ENCODE results near the gene FAM107B.

The FAM107B gene

DNA sequence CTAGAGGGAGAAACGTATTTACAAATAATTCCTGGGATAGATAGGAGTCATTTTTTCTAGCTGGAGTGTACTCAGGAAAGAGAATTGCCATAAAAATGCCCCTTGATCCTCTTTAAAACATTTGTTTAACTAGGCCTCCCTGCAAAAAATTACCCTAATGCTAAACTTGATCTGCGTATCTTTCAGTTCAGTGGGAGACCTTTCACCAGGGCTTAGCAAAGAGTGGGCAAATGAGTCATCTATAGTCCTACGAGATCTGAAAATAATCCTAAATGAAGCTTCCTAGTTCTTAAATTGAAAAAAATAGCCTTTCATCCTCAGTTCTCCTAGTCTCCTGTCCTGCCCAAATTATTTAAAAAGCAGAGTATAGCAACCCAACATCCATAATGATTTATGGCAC, 245.3 kb downstream of the FAM107B start:
- Histone ChIP-seq H4K91ac (ENCODE audit: low read length) (no peak overlapping the region), H3K23ac (ENCODE audit: low read length in 2 of 2) (no peak overlapping the region), H3K36me3 (ENCODE audit: control insufficient read depth in 1 of 2, insufficient read depth in 2 of 2, low read depth in 1 of 2, low read length in 2 of 2) (no peaks in the 10 kb centered on the region), H2AK5ac (ENCODE audit: low read length, severe bottlenecking) (no peak overlapping the region), H2BK12ac (ENCODE audit: low read length in 2 of 2) (no peak overlapping the region), H3K4me1 (ENCODE audit: control insufficient read depth, insufficient read depth, low read depth, low read length) (peaks cover 16% of the 10 kb centered on the region), H3K9me3 (ENCODE audit: control insufficient read depth, low read length) (no peaks in the 10 kb centered on the region), H3K4ac (ENCODE audit: low read depth in 1 of 2, low read length in 2 of 2) (no peak overlapping the region), H2BK5ac (ENCODE audit: low read depth, low read length, poor library complexity, severe bottlenecking) (no peak overlapping the region), H2BK15ac (ENCODE audit: low read depth, poor library complexity, severe bottlenecking) (no peak overlapping the region), H3K14ac (ENCODE audit: low read length in 2 of 2) (no peak overlapping the region), H2BK120ac (ENCODE audit: low read depth, low read length) (no peak overlapping the region), H3K4me3 (ENCODE audit: insufficient read depth in 1 of 2, low read depth in 1 of 2, low read length in 2 of 2) (no peak overlapping the region), H2AFZ (ENCODE audit: low read depth, low read length) (no peak overlapping the region), H3K27me3 (ENCODE audit: control insufficient read depth in 1 of 2, insufficient read depth in 1 of 2, low read length in 2 of 2) (no peaks in the 10 kb centered on the region), H3K27ac (ENCODE audit: low read length, poor library complexity, severe bottlenecking) (no peak overlapping the region), H3K9ac (ENCODE audit: low read length) (no peak overlapping the region), H3K18ac (ENCODE audit: low read depth in 1 of 2, low read length in 2 of 2) (no peak overlapping the region), H3K79me1 (replicated peaks; ENCODE audit: low read length, poor library complexity, severe bottlenecking) (peaks cover 6% of the 10 kb centered on the region), H4K8ac (ENCODE audit: low read length) (no peak overlapping the region), H3K4me2 (ENCODE audit: low read length, poor library complexity, severe bottlenecking) (no peak overlapping the region)
- no peak for DNase-seq
- 70% methylated on average over 2 of the region's 3 CpGs for WGBS

DNA sequence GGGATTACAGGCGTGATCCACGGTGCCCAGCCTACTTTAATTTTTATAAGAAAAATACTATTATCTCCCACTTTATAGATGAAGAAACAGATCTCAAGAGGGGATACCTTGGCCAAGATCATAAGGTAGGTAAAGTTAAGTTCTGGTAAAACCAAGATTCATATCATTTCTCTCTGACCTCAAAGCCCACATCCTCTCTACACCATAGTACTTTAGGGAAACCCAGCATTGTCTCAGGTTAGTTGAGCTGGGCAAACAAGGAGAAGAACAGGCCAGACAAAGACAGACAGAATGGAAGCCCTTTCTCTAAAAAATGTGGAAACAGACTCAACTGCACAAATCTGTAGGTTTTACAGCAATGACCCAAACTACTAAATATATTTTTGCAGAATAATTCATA, 246.2 kb downstream of the FAM107B start:
- Histone ChIP-seq H3K9me3 (ENCODE audit: control insufficient read depth, low read length) (no peaks in the 10 kb centered on the region), H2AFZ (ENCODE audit: low read depth, low read length) (no peak overlapping the region), H3K14ac (ENCODE audit: low read length in 2 of 2) (no peak overlapping the region), H4K8ac (ENCODE audit: low read length) (no peak overlapping the region), H3K4me1 (ENCODE audit: control insufficient read depth, insufficient read depth, low read depth, low read length) (peaks cover 15% of the 10 kb centered on the region), H2BK5ac (ENCODE audit: low read depth, low read length, poor library complexity, severe bottlenecking) (no peak overlapping the region), H2BK120ac (ENCODE audit: low read depth, low read length) (no peak overlapping the region), H3K4me2 (ENCODE audit: low read length, poor library complexity, severe bottlenecking) (no peak overlapping the region), H3K18ac (ENCODE audit: low read depth in 1 of 2, low read length in 2 of 2) (no peak overlapping the region), H2AK5ac (ENCODE audit: low read length, severe bottlenecking) (no peak overlapping the region), H2BK15ac (ENCODE audit: low read depth, poor library complexity, severe bottlenecking) (no peak overlapping the region), H3K4me3 (ENCODE audit: insufficient read depth in 1 of 2, low read depth in 1 of 2, low read length in 2 of 2) (no peak overlapping the region), H3K36me3 (ENCODE audit: control insufficient read depth in 1 of 2, insufficient read depth in 2 of 2, low read depth in 1 of 2, low read length in 2 of 2) (no peaks in the 10 kb centered on the region), H3K27me3 (ENCODE audit: control insufficient read depth in 1 of 2, insufficient read depth in 1 of 2, low read length in 2 of 2) (no peaks in the 10 kb centered on the region), H2BK12ac (ENCODE audit: low read length in 2 of 2) (no peak overlapping the region), H3K9ac (ENCODE audit: low read length) (no peak overlapping the region), H3K4ac (ENCODE audit: low read depth in 1 of 2, low read length in 2 of 2) (no peak overlapping the region), H3K27ac (ENCODE audit: low read length, poor library complexity, severe bottlenecking) (no peak overlapping the region), H4K91ac (ENCODE audit: low read length) (no peak overlapping the region), H3K23ac (ENCODE audit: low read length in 2 of 2) (no peak overlapping the region), H3K79me1 (replicated peaks; ENCODE audit: low read length, poor library complexity, severe bottlenecking) (peaks cover 6% of the 10 kb centered on the region)
- DNase-seq, result no peak
- WGBS, result no CpG with 5 or more reads among the region's 2 CpGs

DNA sequence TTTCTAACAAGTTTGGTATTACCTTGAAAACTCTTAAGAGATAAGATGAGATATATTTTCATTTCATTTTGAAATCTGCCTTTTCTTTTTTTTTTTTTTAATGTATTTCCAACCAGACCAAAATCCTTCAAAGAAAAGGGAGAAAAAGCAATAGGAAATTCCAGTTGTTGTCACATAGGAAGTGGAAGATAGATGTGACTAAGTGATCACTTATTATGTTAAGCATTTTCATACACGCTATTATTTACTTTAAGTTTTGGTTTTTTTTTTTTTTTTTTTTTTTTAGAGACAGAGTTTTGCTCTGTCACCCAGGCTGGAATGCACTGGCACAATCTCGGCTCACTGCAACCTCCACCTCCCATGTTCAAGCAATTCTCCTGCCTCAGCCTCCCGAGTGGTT, 246.8 kb downstream of the FAM107B start:
- H2BK5ac ChIP-seq (ENCODE audit: low read depth, low read length, poor library complexity, severe bottlenecking), result no peak overlapping the region
- no peak overlapping the region for H2BK120ac ChIP-seq (ENCODE audit: low read depth, low read length)
- H4K91ac ChIP-seq (ENCODE audit: low read length), result no peak overlapping the region
- no peaks in the 10 kb centered on the region for H3K27me3 ChIP-seq (ENCODE audit: control insufficient read depth in 1 of 2, insufficient read depth in 1 of 2, low read length in 2 of 2)
- H2BK12ac ChIP-seq (ENCODE audit: low read length in 2 of 2), result no peak overlapping the region
- no peak overlapping the region for H3K4me3 ChIP-seq (ENCODE audit: insufficient read depth in 1 of 2, low read depth in 1 of 2, low read length in 2 of 2)
- H3K4ac ChIP-seq (ENCODE audit: low read depth in 1 of 2, low read length in 2 of 2), result no peak overlapping the region
- no peak overlapping the region for H3K9ac ChIP-seq (ENCODE audit: low read length)
- H3K4me1 ChIP-seq (ENCODE audit: control insufficient read depth, insufficient read depth, low read depth, low read length), result peaks cover 12% of the 10 kb centered on the region
- no peak overlapping the region for H3K27ac ChIP-seq (ENCODE audit: low read length, poor library complexity, severe bottlenecking)
- H3K36me3 ChIP-seq (ENCODE audit: control insufficient read depth in 1 of 2, insufficient read depth in 2 of 2, low read depth in 1 of 2, low read length in 2 of 2), result no peaks in the 10 kb centered on the region
- no peak overlapping the region for H3K4me2 ChIP-seq (ENCODE audit: low read length, poor library complexity, severe bottlenecking)
- no peak overlapping the region for H3K14ac ChIP-seq (ENCODE audit: low read length in 2 of 2)
- no peak overlapping the region for H2AFZ ChIP-seq (ENCODE audit: low read depth, low read length)
- WGBS, result 20% methylated on average over 1 of the region's 3 CpGs
- H3K9me3 ChIP-seq (ENCODE audit: control insufficient read depth, low read length), result no peaks in the 10 kb centered on the region
- no peak overlapping the region for H2AK5ac ChIP-seq (ENCODE audit: low read length, severe bottlenecking)
- no peak overlapping the region for H4K8ac ChIP-seq (ENCODE audit: low read length)
- no peak overlapping the region for H3K18ac ChIP-seq (ENCODE audit: low read depth in 1 of 2, low read length in 2 of 2)
- H2BK15ac ChIP-seq (ENCODE audit: low read depth, poor library complexity, severe bottlenecking), result no peak overlapping the region
- peaks cover 8% of the 10 kb centered on the region for H3K79me1 ChIP-seq (replicated peaks; ENCODE audit: low read length, poor library complexity, severe bottlenecking)
- no peak for DNase-seq
- H3K23ac ChIP-seq (ENCODE audit: low read length in 2 of 2), result no peak overlapping the region

DNA sequence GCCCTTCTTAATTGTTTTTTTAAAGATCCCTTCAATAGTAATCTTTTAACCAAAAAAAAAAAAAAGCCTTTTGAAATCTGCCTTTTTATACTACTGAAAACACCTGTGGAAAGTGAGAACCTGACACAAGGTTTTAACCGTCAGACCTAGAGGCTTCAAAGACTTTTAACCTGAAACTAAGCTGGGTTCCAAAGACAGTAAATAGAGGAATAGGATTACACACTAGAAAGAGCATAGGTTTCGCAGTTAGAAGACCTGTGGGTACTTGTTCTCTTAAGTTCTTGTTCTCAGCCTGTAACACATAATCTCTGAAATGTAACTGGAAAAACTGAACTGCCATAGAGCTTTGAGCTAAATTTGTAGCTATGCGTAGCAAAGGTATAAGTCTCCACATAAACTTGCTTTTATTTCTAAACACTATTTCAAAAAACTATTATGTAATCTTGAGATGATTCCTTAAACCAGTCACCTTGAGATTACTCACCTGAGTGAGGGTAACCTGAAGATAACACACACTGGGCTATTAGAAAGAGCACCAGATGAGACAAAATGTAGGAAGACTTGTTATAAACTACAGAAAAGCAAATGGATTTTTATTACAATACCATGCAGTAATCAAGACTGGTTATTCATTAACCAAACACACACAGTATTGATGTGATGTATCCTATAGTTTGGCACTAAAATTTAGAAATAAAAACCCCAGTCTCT, 247.4 kb downstream of the FAM107B start:
- Histone ChIP-seq H2BK5ac (ENCODE audit: low read depth, low read length, poor library complexity, severe bottlenecking) (no peak overlapping the region), H3K4me3 (ENCODE audit: insufficient read depth in 1 of 2, low read depth in 1 of 2, low read length in 2 of 2) (no peak overlapping the region), H2AFZ (ENCODE audit: low read depth, low read length) (no peak overlapping the region), H3K27me3 (ENCODE audit: control insufficient read depth in 1 of 2, insufficient read depth in 1 of 2, low read length in 2 of 2) (no peaks in the 10 kb centered on the region), H3K23ac (ENCODE audit: low read length in 2 of 2) (no peak overlapping the region), H3K4me1 (ENCODE audit: control insufficient read depth, insufficient read depth, low read depth, low read length) (peaks cover 9% of the 10 kb centered on the region), H3K4ac (ENCODE audit: low read depth in 1 of 2, low read length in 2 of 2) (no peak overlapping the region), H3K79me1 (replicated peaks; ENCODE audit: low read length, poor library complexity, severe bottlenecking) (peaks cover 11% of the 10 kb centered on the region), H3K4me2 (ENCODE audit: low read length, poor library complexity, severe bottlenecking) (no peak overlapping the region), H2AK5ac (ENCODE audit: low read length, severe bottlenecking) (no peak overlapping the region), H3K27ac (ENCODE audit: low read length, poor library complexity, severe bottlenecking) (no peak overlapping the region), H3K9ac (ENCODE audit: low read length) (no peak overlapping the region), H3K36me3 (ENCODE audit: control insufficient read depth in 1 of 2, insufficient read depth in 2 of 2, low read depth in 1 of 2, low read length in 2 of 2) (no peaks in the 10 kb centered on the region), H3K9me3 (ENCODE audit: control insufficient read depth, low read length) (no peaks in the 10 kb centered on the region), H2BK15ac (ENCODE audit: low read depth, poor library complexity, severe bottlenecking) (no peak overlapping the region), H3K14ac (ENCODE audit: low read length in 2 of 2) (no peak overlapping the region), H3K18ac (ENCODE audit: low read depth in 1 of 2, low read length in 2 of 2) (no peak overlapping the region), H2BK12ac (ENCODE audit: low read length in 2 of 2) (no peak overlapping the region), H2BK120ac (ENCODE audit: low read depth, low read length) (no peak overlapping the region), H4K91ac (ENCODE audit: low read length) (no peak overlapping the region), H4K8ac (ENCODE audit: low read length) (no peak overlapping the region)
- DNase-seq, result no peak
- WGBS, result 100% methylated on average over 2 of the region's 3 CpGs

Data from mesenchymal stem cell (in vitro differentiated cells and primary cell).